ENCODE measurements around the gene AMOTL1. TPM values are rescaled to one million over a fixed set of nuclear protein-coding genes. Genes with fewer than 3 reads are reported as not detected.

Gene AMOTL1
- polyA plus RNA-seq, 2 donors, result 11.3 to 15.4 TPM

DNA sequence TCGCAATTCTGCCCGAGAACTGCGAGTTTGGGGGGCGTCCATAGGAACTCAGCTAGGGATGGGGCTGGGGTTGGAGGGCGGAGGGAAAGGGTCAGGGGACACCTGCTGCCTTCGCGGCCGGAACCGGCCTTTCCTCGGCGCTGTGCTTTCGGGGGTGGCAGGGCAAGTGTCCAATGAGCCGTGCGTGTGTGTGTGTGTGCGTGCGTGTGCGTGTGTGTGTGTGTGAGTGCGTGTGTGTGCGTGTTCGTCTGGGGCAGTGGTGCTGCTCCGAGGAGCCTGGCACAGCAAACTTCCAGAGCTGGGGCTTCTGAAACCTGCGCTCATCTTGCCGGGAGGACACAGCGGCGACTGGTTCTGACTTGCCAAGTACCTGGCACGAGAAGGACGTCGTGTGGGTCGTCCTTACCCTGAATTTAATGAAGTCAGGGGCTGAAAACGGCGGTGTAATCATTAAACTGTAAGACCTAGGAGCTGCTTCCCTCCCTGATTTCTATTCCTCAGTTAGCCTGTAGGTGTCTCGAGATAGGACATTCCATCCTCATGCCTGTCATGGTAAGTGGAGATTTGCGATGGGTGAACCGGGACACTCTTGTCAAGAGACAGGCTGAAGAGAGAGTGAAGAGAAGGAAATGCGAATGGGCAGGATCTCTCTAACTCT lies 27.0 kb upstream of the AMOTL1 start:
- H3K4me3 ChIP-seq (ENCODE audit: low read depth in 1 of 2, low read length in 2 of 2), result peak overlapping the region; percentile 49 to 60
- no peaks in the 10 kb centered on the region for H3K9me3 ChIP-seq (ENCODE audit: control insufficient read depth in 2 of 2, insufficient read depth in 1 of 2, low read depth in 1 of 2, low read length in 1 of 2)
- no peaks in the 10 kb centered on the region for H3K27me3 ChIP-seq (ENCODE audit: control insufficient read depth in 1 of 2, insufficient read depth in 2 of 2, low read length in 2 of 2)
- H3K36me3 ChIP-seq (ENCODE audit: control insufficient read depth in 2 of 2, insufficient read depth in 2 of 2, low read length in 1 of 2), result no peaks in the 10 kb centered on the region
- WGBS, 2 donors, result 1% methylated on average over 33 to 35 of the region's 35 CpGs
- peak overlapping the region; percentile 6 to 82 for H3K27ac ChIP-seq (ENCODE audit: low read depth in 2 of 2, low read length in 1 of 2)
- peaks cover 2 to 4% of the 10 kb centered on the region in 2 donors for H3K4me1 ChIP-seq (ENCODE audit: control insufficient read depth in 2 of 2, insufficient read depth in 2 of 2, low read length in 1 of 2)

DNA sequence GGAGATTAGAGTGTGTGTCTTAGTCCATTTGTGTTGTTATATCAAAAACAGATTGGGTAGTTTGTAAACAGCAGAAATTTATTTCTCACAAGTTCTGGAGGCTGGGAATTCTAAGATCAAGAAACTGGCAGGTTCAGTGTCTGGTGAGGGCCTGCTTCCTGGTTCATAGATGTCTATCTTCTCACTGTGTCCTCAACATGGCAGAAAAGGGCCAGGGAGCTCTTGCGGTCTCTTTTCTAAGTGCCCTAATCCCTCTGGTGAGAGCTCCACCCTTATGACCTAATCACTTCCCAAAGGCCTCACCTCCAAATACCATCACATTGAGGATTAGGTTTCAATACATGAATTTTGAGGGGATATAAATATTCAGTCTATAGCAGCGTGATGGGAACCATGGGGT lies 25.5 kb upstream of the AMOTL1 start:
- H3K36me3 ChIP-seq (ENCODE audit: control insufficient read depth in 2 of 2, insufficient read depth in 2 of 2, low read length in 1 of 2), result no peaks in the 10 kb centered on the region
- H3K9me3 ChIP-seq (ENCODE audit: control insufficient read depth in 2 of 2, insufficient read depth in 1 of 2, low read depth in 1 of 2, low read length in 1 of 2), result no peaks in the 10 kb centered on the region
- 72 to 83% methylated on average over 2 of the region's 2 CpGs for WGBS, 2 donors
- no peak overlapping the region for H3K4me3 ChIP-seq (ENCODE audit: low read depth in 1 of 2, low read length in 2 of 2)
- H3K27me3 ChIP-seq (ENCODE audit: control insufficient read depth in 1 of 2, insufficient read depth in 2 of 2, low read length in 2 of 2), result no peaks in the 10 kb centered on the region
- peaks cover 2 to 13% of the 10 kb centered on the region in 2 donors for H3K4me1 ChIP-seq (ENCODE audit: control insufficient read depth in 2 of 2, insufficient read depth in 2 of 2, low read length in 1 of 2)
- H3K27ac ChIP-seq (ENCODE audit: low read depth in 2 of 2, low read length in 1 of 2), result peak overlapping the region in 1 of 2 donors; percentile 24

DNA sequence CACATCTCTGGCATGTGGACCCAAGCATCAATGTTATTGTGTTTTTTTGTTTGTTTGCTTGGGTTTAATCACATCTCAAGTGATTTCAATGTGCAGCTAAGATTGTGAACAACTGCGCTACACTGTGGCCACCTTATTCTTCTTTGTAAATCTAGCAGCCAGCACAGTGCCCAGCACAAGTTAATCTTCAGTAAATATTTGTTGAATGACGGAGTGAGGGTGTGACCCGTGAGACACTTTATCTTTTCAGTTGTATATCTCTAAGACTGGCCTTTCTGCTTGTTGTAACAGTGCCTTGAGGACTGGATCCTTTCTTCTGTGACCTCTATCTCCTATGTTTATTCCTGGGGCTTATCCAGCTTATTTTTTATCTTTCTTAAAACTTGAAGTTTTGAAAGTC lies 21.4 kb upstream of the AMOTL1 start:
- no peak overlapping the region for H3K4me3 ChIP-seq (ENCODE audit: low read depth in 1 of 2, low read length in 2 of 2)
- H3K9me3 ChIP-seq (ENCODE audit: control insufficient read depth in 2 of 2, insufficient read depth in 1 of 2, low read depth in 1 of 2, low read length in 1 of 2), result no peaks in the 10 kb centered on the region
- H3K36me3 ChIP-seq (ENCODE audit: control insufficient read depth in 2 of 2, insufficient read depth in 2 of 2, low read length in 1 of 2), result no peaks in the 10 kb centered on the region
- H3K27me3 ChIP-seq (ENCODE audit: control insufficient read depth in 1 of 2, insufficient read depth in 2 of 2, low read length in 2 of 2), result no peaks in the 10 kb centered on the region
- peak overlapping the region in 1 of 2 donors; percentile 58 for H3K27ac ChIP-seq (ENCODE audit: low read depth in 2 of 2, low read length in 1 of 2)
- H3K4me1 ChIP-seq (ENCODE audit: control insufficient read depth in 2 of 2, insufficient read depth in 2 of 2, low read length in 1 of 2), result peaks cover 6 to 16% of the 10 kb centered on the region in 2 donors
- 45 to 48% methylated on average over 3 of the region's 3 CpGs for WGBS, 2 donors

- Histone ChIP-seq H3K27ac (ENCODE audit: low read depth in 2 of 2, low read length in 1 of 2) (peak overlapping the region; percentile 68 to 80), H3K27me3 (ENCODE audit: control insufficient read depth in 1 of 2, insufficient read depth in 2 of 2, low read length in 2 of 2) (no peaks in the 10 kb centered on the region), H3K36me3 (ENCODE audit: control insufficient read depth in 2 of 2, insufficient read depth in 2 of 2, low read length in 1 of 2) (no peaks in the 10 kb centered on the region), H3K4me1 (ENCODE audit: control insufficient read depth in 2 of 2, insufficient read depth in 2 of 2, low read length in 1 of 2) (peaks cover 4 to 16% of the 10 kb centered on the region in 2 donors), H3K4me3 (ENCODE audit: low read depth in 1 of 2, low read length in 2 of 2) (no peak overlapping the region), H3K9me3 (ENCODE audit: control insufficient read depth in 2 of 2, insufficient read depth in 1 of 2, low read depth in 1 of 2, low read length in 1 of 2) (no peaks in the 10 kb centered on the region)
Observed at GRCh38 chr11:94747146-94747545, 21.0 kb upstream of the AMOTL1 start.

DNA sequence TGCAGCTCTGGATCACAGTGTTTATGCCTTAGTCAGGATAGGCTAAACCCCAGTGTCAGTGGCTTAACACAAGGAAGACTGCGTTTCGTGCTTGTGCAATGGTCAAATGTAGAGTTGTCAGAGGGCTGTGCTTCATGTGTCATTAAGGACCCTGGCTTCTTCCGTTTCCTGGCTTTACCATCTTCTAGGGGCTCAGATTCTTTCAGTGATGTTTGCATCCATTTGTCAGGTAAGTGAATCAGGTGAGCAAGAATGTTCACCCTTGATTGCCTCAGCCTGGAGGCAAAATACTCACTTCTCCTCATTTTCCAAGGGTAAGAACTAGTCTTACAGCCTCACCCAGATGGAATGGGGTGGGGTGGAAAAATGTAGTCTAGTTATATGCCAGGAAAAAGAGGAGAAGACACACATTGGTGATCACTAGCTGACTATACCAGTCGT lies 20.5 kb upstream of the AMOTL1 start:
- H3K4me3 ChIP-seq (ENCODE audit: low read depth in 1 of 2, low read length in 2 of 2), result no peak overlapping the region
- H3K9me3 ChIP-seq (ENCODE audit: control insufficient read depth in 2 of 2, insufficient read depth in 1 of 2, low read depth in 1 of 2, low read length in 1 of 2), result no peaks in the 10 kb centered on the region
- no peaks in the 10 kb centered on the region for H3K36me3 ChIP-seq (ENCODE audit: control insufficient read depth in 2 of 2, insufficient read depth in 2 of 2, low read length in 1 of 2)
- no peaks in the 10 kb centered on the region for H3K27me3 ChIP-seq (ENCODE audit: control insufficient read depth in 1 of 2, insufficient read depth in 2 of 2, low read length in 2 of 2)
- WGBS, 2 donors, result 61 to 67% methylated on average over 4 of the region's 4 CpGs
- peak overlapping the region; percentile 68 to 80 for H3K27ac ChIP-seq (ENCODE audit: low read depth in 2 of 2, low read length in 1 of 2)
- H3K4me1 ChIP-seq (ENCODE audit: control insufficient read depth in 2 of 2, insufficient read depth in 2 of 2, low read length in 1 of 2), result peaks cover 4 to 16% of the 10 kb centered on the region in 2 donors

DNA sequence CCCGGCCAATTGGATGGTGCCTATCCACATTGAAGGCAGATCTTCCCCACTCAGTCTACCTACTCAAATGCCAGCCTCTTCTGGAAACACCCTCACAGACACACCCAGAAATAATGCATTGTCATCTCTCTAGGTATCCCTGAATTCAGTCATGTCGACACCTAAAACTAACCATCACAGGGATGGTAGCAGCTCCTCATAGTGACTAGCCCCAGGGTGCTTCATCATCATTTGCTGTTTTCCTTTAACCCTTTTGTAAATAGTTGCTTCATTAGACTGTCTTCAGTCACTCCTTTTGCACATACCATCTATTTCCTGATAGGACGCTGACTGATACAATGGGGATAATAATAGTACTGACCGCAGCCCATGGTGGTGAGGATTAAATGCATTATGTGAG lies 18.8 kb upstream of the AMOTL1 start:
- WGBS, 2 donors, result 64 to 70% methylated on average over 4 of the region's 4 CpGs
- Histone ChIP-seq H3K27ac (ENCODE audit: low read depth in 2 of 2, low read length in 1 of 2) (peak overlapping the region; percentile 60 to 88), H3K27me3 (ENCODE audit: control insufficient read depth in 1 of 2, insufficient read depth in 2 of 2, low read length in 2 of 2) (no peaks in the 10 kb centered on the region), H3K4me1 (ENCODE audit: control insufficient read depth in 2 of 2, insufficient read depth in 2 of 2, low read length in 1 of 2) (peaks cover 6 to 16% of the 10 kb centered on the region in 2 donors), H3K36me3 (ENCODE audit: control insufficient read depth in 2 of 2, insufficient read depth in 2 of 2, low read length in 1 of 2) (no peaks in the 10 kb centered on the region), H3K9me3 (ENCODE audit: control insufficient read depth in 2 of 2, insufficient read depth in 1 of 2, low read depth in 1 of 2, low read length in 1 of 2) (no peaks in the 10 kb centered on the region), H3K4me3 (ENCODE audit: low read depth in 1 of 2, low read length in 2 of 2) (no peak overlapping the region)

GRCh38 chr11:94750319-94751217 lies 17.6 kb upstream of the AMOTL1 start:
- H3K4me1 ChIP-seq (ENCODE audit: control insufficient read depth in 2 of 2, insufficient read depth in 2 of 2, low read length in 1 of 2), result peaks cover 6 to 16% of the 10 kb centered on the region in 2 donors
- H3K27ac ChIP-seq (ENCODE audit: low read depth in 2 of 2, low read length in 1 of 2), result peak overlapping the region; percentile 68 to 77
- H3K36me3 ChIP-seq (ENCODE audit: control insufficient read depth in 2 of 2, insufficient read depth in 2 of 2, low read length in 1 of 2), result no peaks in the 10 kb centered on the region
- no peaks in the 10 kb centered on the region for H3K9me3 ChIP-seq (ENCODE audit: control insufficient read depth in 2 of 2, insufficient read depth in 1 of 2, low read depth in 1 of 2, low read length in 1 of 2)
- 46 to 51% methylated on average over 10 of the region's 10 CpGs for WGBS, 2 donors
- no peaks in the 10 kb centered on the region for H3K27me3 ChIP-seq (ENCODE audit: control insufficient read depth in 1 of 2, insufficient read depth in 2 of 2, low read length in 2 of 2)
- H3K4me3 ChIP-seq (ENCODE audit: low read depth in 1 of 2, low read length in 2 of 2), result no peak overlapping the region

DNA sequence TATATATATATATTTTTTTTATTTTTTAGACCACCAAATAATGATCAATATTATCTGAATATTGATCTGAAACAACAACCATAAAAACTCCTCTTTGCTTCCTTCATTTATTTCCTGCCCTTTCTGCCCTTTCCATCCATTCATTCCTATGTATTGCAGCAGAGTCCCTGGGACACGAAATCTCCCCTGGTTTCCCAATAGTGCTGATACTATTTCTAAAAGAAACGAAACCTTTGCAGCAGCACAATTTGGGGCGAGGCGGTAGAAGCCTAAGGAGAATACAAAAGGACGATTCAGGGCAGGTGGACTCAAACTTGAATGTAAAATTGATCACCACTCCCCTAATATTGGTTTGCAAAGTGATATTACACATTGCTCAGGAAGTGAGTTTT lies 16.9 kb upstream of the AMOTL1 start:
- WGBS, 2 donors, result 75 to 83% methylated on average over 5 of the region's 5 CpGs
- no peak overlapping the region for H3K27ac ChIP-seq (ENCODE audit: low read depth in 2 of 2, low read length in 1 of 2)
- H3K4me1 ChIP-seq (ENCODE audit: control insufficient read depth in 2 of 2, insufficient read depth in 2 of 2, low read length in 1 of 2), result peaks cover 6 to 14% of the 10 kb centered on the region in 2 donors

DNA sequence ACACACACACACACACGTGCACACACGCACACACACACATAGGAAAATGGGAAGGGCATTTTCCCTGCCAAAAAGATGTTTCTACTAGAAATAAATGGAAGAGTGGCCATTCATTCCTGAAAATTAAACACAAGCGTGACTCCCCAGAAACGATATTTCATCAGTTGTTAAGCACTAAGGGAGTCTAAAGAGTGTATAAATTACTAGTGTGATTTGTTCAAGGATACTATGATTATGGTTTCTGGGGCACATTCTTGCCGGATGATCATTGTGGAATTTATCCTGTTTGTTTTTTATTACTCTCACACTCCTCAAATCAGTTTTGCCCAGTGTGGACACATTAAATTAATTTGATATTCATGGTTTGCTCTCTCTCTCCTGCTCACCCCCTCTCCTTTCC lies 16.4 kb upstream of the AMOTL1 start:
- H3K9me3 ChIP-seq (ENCODE audit: control insufficient read depth in 2 of 2, insufficient read depth in 1 of 2, low read depth in 1 of 2, low read length in 1 of 2), result no peaks in the 10 kb centered on the region
- H3K4me1 ChIP-seq (ENCODE audit: control insufficient read depth in 2 of 2, insufficient read depth in 2 of 2, low read length in 1 of 2), result peaks cover 6 to 11% of the 10 kb centered on the region in 2 donors
- no peak overlapping the region for H3K27ac ChIP-seq (ENCODE audit: low read depth in 2 of 2, low read length in 1 of 2)
- WGBS, 2 donors, result 72 to 73% methylated on average over 5 of the region's 5 CpGs
- no peaks in the 10 kb centered on the region for H3K27me3 ChIP-seq (ENCODE audit: control insufficient read depth in 1 of 2, insufficient read depth in 2 of 2, low read length in 2 of 2)
- no peak overlapping the region for H3K4me3 ChIP-seq (ENCODE audit: low read depth in 1 of 2, low read length in 2 of 2)
- H3K36me3 ChIP-seq (ENCODE audit: control insufficient read depth in 2 of 2, insufficient read depth in 2 of 2, low read length in 1 of 2), result no peaks in the 10 kb centered on the region

More for the DNA sequence above, 16.9 kb upstream of the AMOTL1 start:
- no peaks in the 10 kb centered on the region for H3K27me3 ChIP-seq (ENCODE audit: control insufficient read depth in 1 of 2, insufficient read depth in 2 of 2, low read length in 2 of 2)
- H3K36me3 ChIP-seq (ENCODE audit: control insufficient read depth in 2 of 2, insufficient read depth in 2 of 2, low read length in 1 of 2), result no peaks in the 10 kb centered on the region
- no peaks in the 10 kb centered on the region for H3K9me3 ChIP-seq (ENCODE audit: control insufficient read depth in 2 of 2, insufficient read depth in 1 of 2, low read depth in 1 of 2, low read length in 1 of 2)
- no peak overlapping the region for H3K4me3 ChIP-seq (ENCODE audit: low read depth in 1 of 2, low read length in 2 of 2)
